GM10248 (cell line): ENCODE data around the gene PCNP.

ENCODE experiments used
- CTCF ChIA-PET: fragments of 300-600 bp; sonication (Branson Sonifier 250); formaldehyde crosslinking; extraction: SDS; loops from one replicate; lab custom pipeline; 2021; ENCODE audit warnings: antibody characterized with exemption; lab: Yijun Ruan, JAX
- POLR2A ChIA-PET: fragments of 350-650 bp; sonication (Branson Sonifier 250); formaldehyde crosslinking; extraction: SDS; loops from one replicate; lab custom pipeline; 2020; ENCODE audit warnings: antibody characterized with exemption; lab: Yijun Ruan, JAX
- DNase-seq: peaks from one replicate; pipeline ENCODE4 v3.0.0; 2012; ENCODE audit errors: extremely low spot score
- TF ChIP-seq, protein P1 (sequence below): IDR thresholded peaks from 2 replicates; pipeline ENCODE4 v1.5.1; 2012; ENCODE audit warnings: mild to moderate bottlenecking, low read depth; ENCODE audit errors: extremely low read depth, missing control alignments, control extremely low read depth

Gene PCNP

GRCh38 chr3:101632586-101632985 is 58.6 kb downstream of the PCNP start:
- CTCF ChIA-PET, result interaction anchor here (0.9 kb wide), 1 partner anchor 13 kb away, joined by 5 read pairs; no protein-coding TSS in a partner anchor
- DNase-seq, result no peak
- TF ChIP-seq, protein P1, sequence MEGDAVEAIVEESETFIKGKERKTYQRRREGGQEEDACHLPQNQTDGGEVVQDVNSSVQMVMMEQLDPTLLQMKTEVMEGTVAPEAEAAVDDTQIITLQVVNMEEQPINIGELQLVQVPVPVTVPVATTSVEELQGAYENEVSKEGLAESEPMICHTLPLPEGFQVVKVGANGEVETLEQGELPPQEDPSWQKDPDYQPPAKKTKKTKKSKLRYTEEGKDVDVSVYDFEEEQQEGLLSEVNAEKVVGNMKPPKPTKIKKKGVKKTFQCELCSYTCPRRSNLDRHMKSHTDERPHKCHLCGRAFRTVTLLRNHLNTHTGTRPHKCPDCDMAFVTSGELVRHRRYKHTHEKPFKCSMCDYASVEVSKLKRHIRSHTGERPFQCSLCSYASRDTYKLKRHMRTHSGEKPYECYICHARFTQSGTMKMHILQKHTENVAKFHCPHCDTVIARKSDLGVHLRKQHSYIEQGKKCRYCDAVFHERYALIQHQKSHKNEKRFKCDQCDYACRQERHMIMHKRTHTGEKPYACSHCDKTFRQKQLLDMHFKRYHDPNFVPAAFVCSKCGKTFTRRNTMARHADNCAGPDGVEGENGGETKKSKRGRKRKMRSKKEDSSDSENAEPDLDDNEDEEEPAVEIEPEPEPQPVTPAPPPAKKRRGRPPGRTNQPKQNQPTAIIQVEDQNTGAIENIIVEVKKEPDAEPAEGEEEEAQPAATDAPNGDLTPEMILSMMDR, result no peak
- POLR2A ChIA-PET, result no interaction called here

GRCh38 chr3:101633186-101633585 is 59.2 kb downstream of the PCNP start:
- POLR2A ChIA-PET, result no interaction called here
- DNase-seq, result no peak
- CTCF ChIA-PET, result no interaction called here
- TF ChIP-seq, protein P1, result no peak

GRCh38 chr3:101634591-101635196 is 60.7 kb downstream of the PCNP start:
- DNase-seq, result no peak
- ChIA-PET CTCF (interaction anchor here (0.9 to 1.8 kb wide), 5 partner anchors 15 to 61 kb away, joined by 3 read pairs; partner anchors contain the start of gene PCNP), POLR2A (no interaction called here)
- TF ChIP-seq, protein P1, result no peak

- DNase-seq, result no peak
- ChIA-PET POLR2A (no interaction called here), CTCF (interaction anchor here (0.9 to 1.8 kb wide), 5 partner anchors 14 to 61 kb away, joined by 3 to 10 read pairs (median 3); partner anchors contain the start of gene PCNP)
- TF ChIP-seq, protein P1, result no peak
Observed at GRCh38 chr3:101635345-101635744, 61.4 kb downstream of the PCNP start.

DNA sequence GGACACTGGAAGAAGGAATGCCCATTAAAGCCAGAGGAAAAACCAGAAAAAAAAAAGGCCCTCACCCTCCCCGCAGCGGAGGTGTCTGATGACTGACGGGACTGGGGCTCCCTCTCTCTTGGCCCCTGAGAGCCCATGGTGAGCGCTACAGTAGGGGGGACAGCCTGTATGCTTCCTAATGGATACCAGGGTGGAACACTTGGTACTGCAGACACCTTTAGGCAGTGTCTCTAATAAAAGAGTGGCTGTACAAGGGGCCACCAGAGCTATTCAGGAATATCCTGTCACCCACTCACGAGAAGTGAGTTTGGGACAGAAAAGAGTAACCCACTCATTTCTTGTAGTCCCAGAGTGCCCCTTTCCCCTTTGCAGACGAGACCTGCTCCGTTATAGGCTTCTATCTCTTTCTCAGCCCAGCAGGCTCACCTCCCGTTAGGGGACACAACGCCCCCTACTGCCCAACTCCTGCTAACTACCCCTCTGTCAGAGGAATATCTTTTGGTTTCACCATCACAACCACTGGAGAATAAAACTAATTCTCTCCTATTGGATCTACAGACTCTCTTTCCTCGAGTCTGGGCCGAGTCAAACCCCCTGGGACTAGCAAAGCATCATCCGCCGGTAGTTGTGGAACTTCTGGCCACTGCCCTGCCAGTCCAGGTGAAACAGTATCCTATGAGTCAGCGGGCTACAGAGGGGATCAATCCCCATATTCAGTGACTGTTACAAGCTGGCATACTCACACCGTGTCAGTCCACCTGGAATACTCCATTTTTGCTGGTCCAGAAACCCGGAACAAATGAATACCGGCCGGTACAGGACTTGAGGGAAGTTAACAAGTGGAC is 62.2 kb downstream of the PCNP start:
- POLR2A ChIA-PET, result no interaction called here
- CTCF ChIA-PET, result interaction anchor here (0.7 to 3.9 kb wide), 8 partner anchors 12 to 563 kb away, joined by 3 to 20 read pairs (median 4); partner anchors contain the start of gene PCNP
- TF ChIP-seq, protein P1, result peak; percentile 66

GRCh38 chr3:101637451-101637850 is 63.5 kb downstream of the PCNP start:
- TF ChIP-seq, protein P1, result no peak
- POLR2A ChIA-PET, result no interaction called here
- CTCF ChIA-PET, result interaction anchor here (1.6 to 3.9 kb wide), 3 partner anchors 11 to 36 kb away, joined by 3 to 20 read pairs (median 11); no protein-coding TSS in a partner anchor

More for the DNA sequence above, 62.2 kb downstream of the PCNP start:
- DNase-seq, result peak; percentile 69

More at GRCh38 chr3:101637451-101637850, 63.5 kb downstream of the PCNP start:
- no peak for DNase-seq
